Activated CD8-positive, alpha-beta memory T cell treated with anti-CD3 and anti-CD28 coated beads, Interleukin-2, amount 10 ng/mL, durations not matched to agents 7 days and 5 days (primary cell): Measurements from ENCODE around the gene HS6ST3. TPM values are rescaled to one million over a fixed set of nuclear protein-coding genes. Genes with fewer than 3 reads are reported as not detected.

Experiments used
- ATAC-seq: fragments of 150-1000 bp; cut with Tn5 transposase; one replicate; pipeline ENCODE4 v1.10.0; 2021; ENCODE audit warnings: moderate library complexity
- CTCF ChIA-PET: fragments of 350-600 bp; sonication (Branson Sonifier 250); formaldehyde crosslinking; loops from one replicate; lab custom pipeline; 2021; ENCODE audit warnings: antibody characterized with exemption; lab: Charles Lee
- DNase-seq: peaks from one replicate; pipeline ENCODE4 v3.0.0-alpha.2; 2020
- H3K27ac Mint-ChIP-seq: one replicate; pipeline ENCODE4 v1.8.0; 2021; ENCODE audit warnings: mild to moderate bottlenecking, mixed read lengths
- H3K27me3 Mint-ChIP-seq: one replicate; pipeline ENCODE4 v1.8.0; 2021; ENCODE audit warnings: mixed read lengths
- H3K36me3 Mint-ChIP-seq: one replicate; pipeline ENCODE4 v1.8.0; 2021; ENCODE audit warnings: mild to moderate bottlenecking, mixed read lengths
- H3K4me1 Mint-ChIP-seq: one replicate; pipeline ENCODE4 v1.8.0; 2021; ENCODE audit warnings: mixed read lengths
- H3K4me3 Mint-ChIP-seq: one replicate; pipeline ENCODE4 v1.8.0; 2021; ENCODE audit warnings: mild to moderate bottlenecking, moderate library complexity, mixed read lengths
- H3K9me3 Mint-ChIP-seq: one replicate; pipeline ENCODE4 v1.8.0; 2022; ENCODE audit warnings: low read depth, mixed read lengths
- total RNA-seq, 2 experiments: library from RNA; stranded (reverse); gene quantifications; one replicate each; pipeline ENCODE4 v1.2.3, GENCODE V29; 2021

Gene HS6ST3
- total RNA-seq, 2 experiments from 2014 or later, result not detected

DNA sequence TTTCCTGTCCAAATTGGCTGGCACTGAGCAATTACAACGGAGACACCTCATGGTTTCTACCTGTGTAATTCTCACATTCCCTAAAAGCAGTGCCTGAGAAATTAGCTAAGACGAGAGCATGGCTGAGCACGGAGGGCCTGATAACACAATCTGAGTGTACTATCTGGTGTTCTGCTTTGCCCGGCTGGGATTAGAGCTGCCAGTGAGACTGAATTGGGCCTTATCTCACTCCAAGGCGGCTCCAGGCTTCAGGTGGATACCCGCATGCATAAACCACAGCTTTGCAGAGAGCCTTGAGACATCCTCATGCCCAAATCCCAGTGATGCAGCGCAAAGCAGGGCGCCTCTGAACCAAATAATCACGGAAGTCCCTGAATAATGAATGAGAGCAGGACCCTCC is 732.1 kb downstream of the HS6ST3 start:
- Mint-ChIP-seq H3K9me3 (no peaks in the 10 kb centered on the region), H3K4me1 (no peaks in the 10 kb centered on the region)

DNA sequence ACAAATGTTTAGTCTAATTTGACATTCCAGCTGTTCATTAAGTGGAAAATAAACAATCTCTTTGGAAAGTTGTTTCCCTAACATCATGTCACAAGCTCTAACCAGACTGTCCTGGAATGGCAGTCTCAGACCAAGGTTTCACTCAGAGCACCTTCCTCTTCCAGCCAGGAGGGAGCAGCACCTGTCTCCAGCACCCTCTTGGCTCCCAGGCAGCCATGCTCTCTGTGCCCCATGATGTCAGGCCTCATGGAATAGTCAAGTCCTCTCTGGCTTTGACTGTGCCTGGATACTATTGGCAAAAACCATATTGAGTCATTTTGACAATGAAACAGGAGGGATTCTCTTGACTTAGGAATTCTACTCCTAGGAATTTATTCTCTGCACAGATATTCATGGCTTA is 733.0 kb downstream of the HS6ST3 start:
- Mint-ChIP-seq H3K4me3 (no peak overlapping the region), H3K27ac (no peak overlapping the region), H3K36me3 (no peaks in the 10 kb centered on the region), H3K27me3 (no peaks in the 10 kb centered on the region), H3K4me1 (no peaks in the 10 kb centered on the region), H3K9me3 (no peaks in the 10 kb centered on the region)
- CTCF ChIA-PET, result no interaction called here
- no peak for DNase-seq
- no peak for ATAC-seq

More for the DNA sequence above, 732.1 kb downstream of the HS6ST3 start:
- H3K4me3 Mint-ChIP-seq, result no peak overlapping the region
- CTCF ChIA-PET, result no interaction called here
- H3K27me3 Mint-ChIP-seq, result no peaks in the 10 kb centered on the region
- no peak overlapping the region for H3K27ac Mint-ChIP-seq
- ATAC-seq, result no peak
- no peak for DNase-seq
- H3K36me3 Mint-ChIP-seq, result no peaks in the 10 kb centered on the region

GRCh38 chr13:96824140-96824539 is 734.2 kb downstream of the HS6ST3 start:
- H3K27ac Mint-ChIP-seq, result no peak overlapping the region
- no peaks in the 10 kb centered on the region for H3K27me3 Mint-ChIP-seq

GRCh38 chr13:96825653-96826052 is 735.7 kb downstream of the HS6ST3 start:
- DNase-seq (no peak), ATAC-seq (no peak)
- Mint-ChIP-seq H3K9me3 (no peaks in the 10 kb centered on the region), H3K27me3 (no peaks in the 10 kb centered on the region), H3K4me1 (no peaks in the 10 kb centered on the region), H3K36me3 (no peaks in the 10 kb centered on the region), H3K4me3 (no peak overlapping the region), H3K27ac (no peak overlapping the region)
- CTCF ChIA-PET, result interaction anchor here (1.4 kb wide), 1 partner anchor 8 kb away, joined by 3 read pairs; no protein-coding TSS in a partner anchor

More at GRCh38 chr13:96824140-96824539, 734.2 kb downstream of the HS6ST3 start:
- DNase-seq, result no peak
- CTCF ChIA-PET, result no interaction called here
- ATAC-seq, result no peak
- Mint-ChIP-seq H3K9me3 (no peaks in the 10 kb centered on the region), H3K36me3 (no peaks in the 10 kb centered on the region), H3K4me3 (no peak overlapping the region), H3K4me1 (no peaks in the 10 kb centered on the region)

- DNase-seq, result no peak
- no peaks in the 10 kb centered on the region for H3K36me3 Mint-ChIP-seq
- CTCF ChIA-PET, result no interaction called here
- H3K27me3 Mint-ChIP-seq, result no peaks in the 10 kb centered on the region
- no peak for ATAC-seq
- no peaks in the 10 kb centered on the region for H3K4me1 Mint-ChIP-seq
- H3K9me3 Mint-ChIP-seq, result no peaks in the 10 kb centered on the region
- no peak overlapping the region for H3K27ac Mint-ChIP-seq
- H3K4me3 Mint-ChIP-seq, result no peak overlapping the region
Observed at GRCh38 chr13:96834626-96835025, 744.7 kb downstream of the HS6ST3 start.

DNA sequence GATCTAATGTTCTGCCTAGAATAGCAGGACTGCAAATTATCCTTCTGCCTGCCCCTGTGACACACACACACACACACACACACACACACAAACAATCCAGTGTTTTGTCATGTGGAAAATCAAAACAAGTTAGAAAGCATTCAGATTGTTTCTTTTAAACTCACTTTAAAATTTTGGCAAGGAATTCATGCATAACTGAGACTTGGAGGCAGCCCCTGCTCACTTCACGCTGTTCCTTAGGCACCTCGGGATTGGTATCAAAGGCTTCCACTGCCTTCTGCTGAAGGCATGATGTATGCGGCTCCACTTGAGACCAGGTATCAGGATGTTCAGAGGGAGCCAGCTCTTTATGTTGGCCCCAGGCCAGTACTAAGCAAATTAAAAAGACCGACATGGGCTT is 745.6 kb downstream of the HS6ST3 start:
- no peaks in the 10 kb centered on the region for H3K27me3 Mint-ChIP-seq
- CTCF ChIA-PET, result no interaction called here
- H3K9me3 Mint-ChIP-seq, result no peaks in the 10 kb centered on the region
- H3K4me1 Mint-ChIP-seq, result no peaks in the 10 kb centered on the region
- H3K27ac Mint-ChIP-seq, result no peak overlapping the region
- ATAC-seq (no peak), DNase-seq (no peak)
- H3K36me3 Mint-ChIP-seq, result no peaks in the 10 kb centered on the region
- H3K4me3 Mint-ChIP-seq, result no peak overlapping the region

DNA sequence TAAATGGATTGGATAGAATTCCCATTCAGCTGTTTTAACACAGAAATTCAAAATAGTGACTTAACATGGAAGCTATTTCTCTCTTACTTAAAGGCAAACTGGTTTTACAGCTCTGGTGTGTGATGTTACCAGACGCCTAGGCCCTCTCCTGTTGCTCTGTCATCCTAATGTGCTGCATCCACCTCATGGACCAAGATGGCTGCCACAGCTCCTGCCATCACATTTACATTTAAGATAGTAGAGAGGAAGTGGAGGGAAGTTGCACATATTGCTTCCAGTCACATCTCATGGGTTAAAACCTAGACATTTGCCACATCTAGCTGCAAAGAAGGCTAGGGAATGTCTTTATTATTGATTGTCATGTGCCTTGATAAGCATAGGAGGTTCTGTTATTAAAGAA is 746.8 kb downstream of the HS6ST3 start:
- Mint-ChIP-seq H3K4me1 (no peaks in the 10 kb centered on the region), H3K9me3 (no peaks in the 10 kb centered on the region), H3K4me3 (no peak overlapping the region), H3K27me3 (no peaks in the 10 kb centered on the region), H3K36me3 (no peaks in the 10 kb centered on the region), H3K27ac (no peak overlapping the region)
- DNase-seq, result no peak
- CTCF ChIA-PET, result no interaction called here
- no peak for ATAC-seq

DNA sequence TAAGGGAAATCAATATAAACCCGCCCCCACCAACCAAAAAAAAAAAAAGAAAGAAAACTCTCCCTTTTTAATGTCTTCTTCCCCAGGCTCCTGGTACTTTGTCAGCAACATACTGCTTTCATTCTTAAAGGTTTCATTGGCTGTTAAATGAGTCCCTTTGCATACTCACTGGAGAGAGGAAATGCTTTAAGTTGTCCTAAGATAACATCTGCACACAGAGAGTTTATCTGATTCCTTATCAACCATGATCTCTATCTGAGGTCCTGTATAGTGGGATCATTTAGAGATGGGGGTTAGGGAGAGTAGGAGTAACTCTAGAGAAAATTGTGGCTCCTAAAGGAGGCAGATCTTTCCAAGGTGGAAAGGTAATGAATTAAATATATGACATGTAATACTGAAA is 747.9 kb downstream of the HS6ST3 start:
- ATAC-seq (no peak), DNase-seq (no peak)
- Mint-ChIP-seq H3K4me1 (no peaks in the 10 kb centered on the region), H3K27ac (no peak overlapping the region), H3K27me3 (no peaks in the 10 kb centered on the region), H3K4me3 (no peak overlapping the region), H3K9me3 (no peaks in the 10 kb centered on the region), H3K36me3 (no peaks in the 10 kb centered on the region)
- CTCF ChIA-PET, result no interaction called here

GRCh38 chr13:96844195-96844594 is 754.3 kb downstream of the HS6ST3 start:
- H3K36me3 Mint-ChIP-seq, result no peaks in the 10 kb centered on the region
- no peak overlapping the region for H3K27ac Mint-ChIP-seq
- no peaks in the 10 kb centered on the region for H3K27me3 Mint-ChIP-seq
- CTCF ChIA-PET, result no interaction called here
- H3K4me1 Mint-ChIP-seq, result no peaks in the 10 kb centered on the region
- DNase-seq (no peak), ATAC-seq (no peak)
- H3K4me3 Mint-ChIP-seq, result no peak overlapping the region
- no peaks in the 10 kb centered on the region for H3K9me3 Mint-ChIP-seq

- CTCF ChIA-PET, result no interaction called here
- Mint-ChIP-seq H3K36me3 (no peaks in the 10 kb centered on the region), H3K4me3 (no peak overlapping the region), H3K4me1 (no peaks in the 10 kb centered on the region), H3K27me3 (no peaks in the 10 kb centered on the region), H3K9me3 (no peaks in the 10 kb centered on the region), H3K27ac (no peak overlapping the region)
- DNase-seq (no peak), ATAC-seq (no peak)
Observed at GRCh38 chr13:96844616-96845015, 754.7 kb downstream of the HS6ST3 start.

GRCh38 chr13:96848286-96848685 is 758.4 kb downstream of the HS6ST3 start:
- Mint-ChIP-seq H3K4me3 (no peak overlapping the region), H3K4me1 (no peaks in the 10 kb centered on the region), H3K36me3 (no peaks in the 10 kb centered on the region), H3K9me3 (no peaks in the 10 kb centered on the region), H3K27ac (no peak overlapping the region), H3K27me3 (no peaks in the 10 kb centered on the region)
- CTCF ChIA-PET, result no interaction called here
- no peak for DNase-seq
- ATAC-seq, result no peak

GRCh38 chr13:96849091-96849490 is 759.2 kb downstream of the HS6ST3 start:
- Mint-ChIP-seq H3K4me3 (no peak overlapping the region), H3K27ac (no peak overlapping the region), H3K4me1 (no peaks in the 10 kb centered on the region), H3K36me3 (no peaks in the 10 kb centered on the region), H3K27me3 (no peaks in the 10 kb centered on the region), H3K9me3 (no peaks in the 10 kb centered on the region)
- no peak for DNase-seq
- ATAC-seq, result no peak
- CTCF ChIA-PET, result no interaction called here

- DNase-seq, result no peak
- Mint-ChIP-seq H3K36me3 (no peaks in the 10 kb centered on the region), H3K9me3 (no peaks in the 10 kb centered on the region), H3K4me3 (no peak overlapping the region), H3K27me3 (no peaks in the 10 kb centered on the region), H3K4me1 (no peaks in the 10 kb centered on the region), H3K27ac (no peak overlapping the region)
- ATAC-seq, result no peak
- CTCF ChIA-PET, result no interaction called here
Observed at GRCh38 chr13:96850538-96851145, 760.7 kb downstream of the HS6ST3 start.

- ATAC-seq (no peak), DNase-seq (no peak)
- Mint-ChIP-seq H3K9me3 (no peaks in the 10 kb centered on the region), H3K27me3 (no peaks in the 10 kb centered on the region), H3K36me3 (no peaks in the 10 kb centered on the region), H3K4me1 (no peaks in the 10 kb centered on the region), H3K4me3 (no peak overlapping the region), H3K27ac (no peak overlapping the region)
- CTCF ChIA-PET, result no interaction called here
Observed at GRCh38 chr13:96851856-96852445, 762.0 kb downstream of the HS6ST3 start.
